H9 (cell line): ENCODE results near the gene LAP3. TPM values are rescaled to one million over a fixed set of nuclear protein-coding genes. Genes with fewer than 3 reads are reported as not detected.

Source experiments
- DNase-seq: peaks from one replicate; pipeline ENCODE4 v3.0.0-alpha.2; 2017
- H2AFZ ChIP-seq: one replicate; pipeline ENCODE4 v1.6.1; 2013; ENCODE audit warnings: mild to moderate bottlenecking, low read length, control low read depth, moderate library complexity
- H2AK5ac ChIP-seq: 2 replicates; pipeline ENCODE4 v1.6.1; 2013; ENCODE audit warnings: low read length, control low read depth, mixed read lengths; ENCODE audit not compliant: insufficient read length
- H2BK120ac ChIP-seq: one replicate; pipeline ENCODE4 v1.6.1; 2013; ENCODE audit warnings: low read depth, mild to moderate bottlenecking, low read length, control low read depth, inconsistent platforms; ENCODE audit not compliant: poor library complexity, severe bottlenecking
- H2BK12ac ChIP-seq: 2 replicates; pipeline ENCODE4 v1.6.1; 2013; ENCODE audit warnings: low read length, control low read depth, mixed read lengths, low read depth; ENCODE audit not compliant: insufficient read length
- H2BK15ac ChIP-seq: 2 replicates; pipeline ENCODE4 v1.6.1; 2013; ENCODE audit warnings: low read depth, low read length, control low read depth
- H2BK20ac ChIP-seq: one replicate; pipeline ENCODE4 v1.6.1; 2013; ENCODE audit warnings: low read depth, mild to moderate bottlenecking, low read length, control low read depth, inconsistent platforms; ENCODE audit not compliant: poor library complexity, severe bottlenecking
- H2BK5ac ChIP-seq: 2 replicates; pipeline ENCODE4 v1.6.1; 2013; ENCODE audit warnings: low read length, control low read depth, mixed read lengths; ENCODE audit not compliant: insufficient read length
- H3K14ac ChIP-seq: 2 replicates; pipeline ENCODE4 v1.6.1; 2013; ENCODE audit warnings: low read length, control low read depth; ENCODE audit not compliant: insufficient read depth
- H3K18ac ChIP-seq: 2 replicates; pipeline ENCODE4 v1.6.1; 2013; ENCODE audit warnings: low read depth, mild to moderate bottlenecking, mixed read lengths, low read length, control low read depth; ENCODE audit not compliant: insufficient read length
- H3K23ac ChIP-seq: 2 replicates; pipeline ENCODE4 v1.6.1; 2013; ENCODE audit warnings: low read length, control low read depth, mixed read lengths, low read depth; ENCODE audit not compliant: insufficient read length
- H3K23me2 ChIP-seq: 2 replicates; pipeline ENCODE4 v1.6.1; 2013; ENCODE audit warnings: low read depth, mild to moderate bottlenecking, mixed read lengths, low read length, control low read depth; ENCODE audit not compliant: insufficient read length, poor library complexity, severe bottlenecking
- H3K27ac ChIP-seq: 2 replicates; pipeline ENCODE4 v1.5.1; 2013; ENCODE audit warnings: low read length, control low read depth, mixed read lengths, low read depth; ENCODE audit not compliant: insufficient read length
- H3K27me3 ChIP-seq: 2 replicates; pipeline ENCODE4 v1.6.1; 2013; ENCODE audit warnings: low read length, control low read depth, inconsistent platforms; ENCODE audit not compliant: insufficient read depth
- H3K4ac ChIP-seq: 2 replicates; pipeline ENCODE4 v1.6.1; 2013; ENCODE audit warnings: low read depth, mild to moderate bottlenecking, control low read depth, inconsistent platforms, low read length, moderate library complexity
- H3K4me1 ChIP-seq: 2 replicates; pipeline ENCODE4 v1.6.1; 2013; ENCODE audit warnings: low read length, control low read depth, inconsistent platforms; ENCODE audit not compliant: insufficient read depth
- H3K4me2 ChIP-seq: 2 replicates; pipeline ENCODE4 v1.6.1; 2013; ENCODE audit warnings: low read length, control low read depth, mixed read lengths; ENCODE audit not compliant: insufficient read length, insufficient read depth
- H3K56ac ChIP-seq: 2 replicates; pipeline ENCODE4 v1.6.1; 2013; ENCODE audit warnings: low read depth, mild to moderate bottlenecking, mixed read lengths, low read length, control low read depth; ENCODE audit not compliant: insufficient read length
- H3K79me1 ChIP-seq: 2 replicates; pipeline ENCODE4 v1.6.1; 2013; ENCODE audit warnings: low read depth, mild to moderate bottlenecking, moderate library complexity, low read length, control low read depth, inconsistent platforms; ENCODE audit not compliant: insufficient read depth, poor library complexity, severe bottlenecking
- H3K79me2 ChIP-seq: 2 replicates; pipeline ENCODE4 v1.6.1; 2013; ENCODE audit warnings: low read length, control low read depth, inconsistent platforms; ENCODE audit not compliant: insufficient read depth
- H3K9ac ChIP-seq: 2 replicates; pipeline ENCODE4 v1.6.1; 2013; ENCODE audit warnings: low read length, control low read depth, mixed read lengths; ENCODE audit not compliant: insufficient read length; ENCODE audit errors: extremely low read depth
- H3K9me3 ChIP-seq: one replicate; pipeline ENCODE4 v1.6.1; 2013; ENCODE audit warnings: low read depth, low read length, inconsistent platforms; ENCODE audit not compliant: control insufficient read depth
- H3T11ph ChIP-seq: one replicate; pipeline ENCODE4 v1.6.1; 2013; ENCODE audit warnings: mild to moderate bottlenecking, low read length, control low read depth, inconsistent platforms
- H4K20me1 ChIP-seq: one replicate; pipeline ENCODE4 v1.6.1; 2013; ENCODE audit not compliant: control insufficient read depth, insufficient read length, insufficient read depth
- H4K5ac ChIP-seq: 2 replicates; pipeline ENCODE4 v1.6.1; 2013; ENCODE audit warnings: low read depth, mild to moderate bottlenecking, mixed read lengths, low read length, control low read depth; ENCODE audit not compliant: insufficient read length
- H4K8ac ChIP-seq: replicated peaks from 2 replicates; pipeline ENCODE4 v1.6.1; 2013; ENCODE audit warnings: low read length, control low read depth, mixed read lengths, low read depth; ENCODE audit not compliant: insufficient read length
- H4K91ac ChIP-seq: 2 replicates; pipeline ENCODE4 v1.6.1; 2013; ENCODE audit warnings: low read depth, mild to moderate bottlenecking, moderate library complexity, mixed read lengths, low read length, control low read depth; ENCODE audit not compliant: insufficient read length
- H3K27ac Mint-ChIP-seq, 3 experiments: 2 replicates in 2 of 3; 3 replicates in 1 of 3; pipeline ENCODE4 v1.8.0; 2020 to 2021; ENCODE audit warnings: mixed read lengths in 3 of 3, mild to moderate bottlenecking in 1 of 3, moderate library complexity in 1 of 3
- H3K27me3 Mint-ChIP-seq: 2 replicates; pipeline ENCODE4 v1.8.0; 2021; ENCODE audit warnings: low read depth, mild to moderate bottlenecking, moderate library complexity, mixed read lengths
- H3K36me3 Mint-ChIP-seq, 3 experiments: 2 replicates in 2 of 3; 3 replicates in 1 of 3; pipeline ENCODE4 v1.8.0; 2020 to 2021; ENCODE audit warnings: low read depth in 3 of 3, mixed read lengths in 3 of 3; ENCODE audit not compliant: insufficient read depth in 1 of 3
- H3K4me1 Mint-ChIP-seq, 2 experiments: 2 replicates each; pipeline ENCODE4 v1.8.0; 2020; ENCODE audit warnings: mixed read lengths in 2 of 2
- H3K4me3 Mint-ChIP-seq, 2 experiments: 2 replicates in 1 of 2; 3 replicates in 1 of 2; pipeline ENCODE4 v1.8.0; 2020 to 2021; ENCODE audit warnings: mild to moderate bottlenecking in 2 of 2, mixed read lengths in 2 of 2, moderate library complexity in 1 of 2
- H3K9me3 Mint-ChIP-seq, 2 experiments: 2 replicates in 1 of 2; 3 replicates in 1 of 2; pipeline ENCODE4 v1.8.0; 2020; ENCODE audit warnings: mild to moderate bottlenecking in 2 of 2, mixed read lengths in 2 of 2, moderate library complexity in 1 of 2
- CTCF ChIP-seq: fragments of 200-600 bp; sonication (generic); conservative IDR thresholded peaks from 3 replicates; pipeline ENCODE4 v1.8.0; 2021; ENCODE audit warnings: antibody characterized with exemption, mild to moderate bottlenecking
- WGBS: extraction: QIAGEN DNeasy Blood & Tissue Kit; methylation state at CpG from one replicate; pipeline ENCODE4 v1.1.7; 2013; ENCODE audit warnings: missing lambda C conversion rate, low lambda C conversion rate, mixed read lengths; ENCODE audit not compliant: insufficient read length; ENCODE audit errors: extremely low coverage; 5-methylcytosine and 5-hydroxymethylcytosine counted together
- total RNA-seq: library from RNA; stranded (reverse); gene quantifications from 2 replicates; pipeline ENCODE4 v1.2.1, GENCODE V29; 2021

Gene LAP3
- total RNA-seq, 1 experiment from 2014 or later = 53.2 TPM

DNA sequence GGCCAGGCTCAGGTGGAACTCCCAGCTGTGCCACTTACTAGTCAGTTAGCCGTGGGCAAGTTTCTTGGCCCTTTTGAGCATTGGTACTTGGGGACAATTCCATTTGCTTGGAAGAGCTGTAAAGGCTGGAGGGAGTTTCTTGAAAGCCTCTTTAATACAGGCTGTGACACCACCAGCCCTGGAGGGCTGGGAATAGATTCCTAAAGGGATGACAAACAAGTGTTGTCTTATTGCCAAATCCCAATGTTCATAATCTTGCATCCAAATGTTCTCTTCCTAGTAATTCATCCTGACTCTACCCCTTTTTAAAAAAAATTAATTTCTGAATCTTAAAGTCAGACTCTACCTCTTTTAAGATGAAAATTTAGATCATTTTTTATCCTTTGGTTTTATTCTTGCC, 22.8 kb downstream of the LAP3 start:
- no peaks in the 10 kb centered on the region for H3K27me3 Mint-ChIP-seq
- no peak for TF ChIP-seq CTCF

More for the DNA sequence above, 22.8 kb downstream of the LAP3 start:
- Histone ChIP-seq H2BK20ac (no peak overlapping the region), H4K20me1 (no peaks in the 10 kb centered on the region), H2AK5ac (no peak overlapping the region), H2BK120ac (no peak overlapping the region), H3K56ac (no peak overlapping the region), H3K23me2 (no peaks in the 10 kb centered on the region), H2BK15ac (no peak overlapping the region), H3K4me1 (no peaks in the 10 kb centered on the region), H3T11ph (no peak overlapping the region), H3K79me2 (no peaks in the 10 kb centered on the region), H2BK12ac (no peak overlapping the region), H3K14ac (no peak overlapping the region), H4K5ac (no peak overlapping the region), H4K8ac (no peak overlapping the region), H2AFZ (no peak overlapping the region), H3K18ac (no peak overlapping the region), H3K9me3 (no peaks in the 10 kb centered on the region), H3K9ac (no peak overlapping the region), H3K27ac (no peak overlapping the region), H3K79me1 (no peaks in the 10 kb centered on the region), H3K4ac (no peak overlapping the region), H2BK5ac (no peak overlapping the region), H4K91ac (no peak overlapping the region), H3K23ac (no peak overlapping the region), H3K27me3 (no peaks in the 10 kb centered on the region), H3K4me2 (no peak overlapping the region)
- no peak for DNase-seq
- H3K4me3 Mint-ChIP-seq = no peak overlapping the region
- no peaks in the 10 kb centered on the region for H3K9me3 Mint-ChIP-seq
- no peak overlapping the region for H3K27ac Mint-ChIP-seq
- H3K36me3 Mint-ChIP-seq = peaks cover 18 to 45% (median 29%) of the 10 kb centered on the region in 3 experiments; a peak in 6 of 7 replicates
- no peaks in the 10 kb centered on the region for H3K4me1 Mint-ChIP-seq
- WGBS = no CpG with 5 or more reads among the region's 1 CpG
